ENCODE data around the gene PMS1.

The PMS1 gene

GRCh38 chr2:189783451-189783926 lies 761 bp upstream of the PMS1 start:
- TF ChIP-seq MAX (IDR thresholded peaks at IDR 0.05; ENCODE audit: low read depth, low read length) = no peak
- TF ChIP-seq MYC (IDR thresholded peaks at IDR 0.05; ENCODE audit: low read depth, low read length) = no peak
- TF ChIP-seq POLR2A (IDR thresholded peaks at IDR 0.05; ENCODE audit: extremely low read depth, insufficient read length) = no peak
- TF ChIP-seq CTCF (IDR thresholded peaks at IDR 0.05; ENCODE audit: low read depth, low read length) = no peak
- peak overlapping the region; percentile 76 for H3K4me3 ChIP-seq (ENCODE audit: low read depth, low read length)
- DNase-seq (ENCODE audit: low read depth) = peak; percentile 61

- no peak for TF ChIP-seq CTCF (IDR thresholded peaks at IDR 0.05; ENCODE audit: low read depth, low read length)
- DNase-seq (ENCODE audit: low read depth) = no peak
- H3K4me3 ChIP-seq (ENCODE audit: low read depth, low read length) = no peak overlapping the region
These were observed 7.2 kb downstream of the PMS1 start for GRCh38 chr2:189791338-189792042.

GRCh38 chr2:189794310-189794709 lies 10.1 kb downstream of the PMS1 start:
- TF ChIP-seq MAX (IDR thresholded peaks at IDR 0.05; ENCODE audit: low read depth, low read length) (no peak), POLR2A (IDR thresholded peaks at IDR 0.05; ENCODE audit: extremely low read depth, insufficient read length) (no peak), CTCF (IDR thresholded peaks at IDR 0.05; ENCODE audit: low read depth, low read length) (no peak), MYC (IDR thresholded peaks at IDR 0.05; ENCODE audit: low read depth, low read length) (no peak)
- H3K4me3 ChIP-seq (ENCODE audit: low read depth, low read length) = no peak overlapping the region
- DNase-seq (ENCODE audit: low read depth) = no peak

- no peak overlapping the region for H3K4me3 ChIP-seq (ENCODE audit: low read depth, low read length)
- DNase-seq (ENCODE audit: low read depth) = no peak
- TF ChIP-seq CTCF (IDR thresholded peaks at IDR 0.05; ENCODE audit: low read depth, low read length) (no peak), MAX (IDR thresholded peaks at IDR 0.05; ENCODE audit: low read depth, low read length) (no peak), MYC (IDR thresholded peaks at IDR 0.05; ENCODE audit: low read depth, low read length) (no peak), POLR2A (IDR thresholded peaks at IDR 0.05; ENCODE audit: extremely low read depth, insufficient read length) (no peak)
These were observed 13.7 kb downstream of the PMS1 start for GRCh38 chr2:189797902-189798301.

GRCh38 chr2:189798312-189799029 lies 14.2 kb downstream of the PMS1 start:
- TF ChIP-seq MYC (IDR thresholded peaks at IDR 0.05; ENCODE audit: low read depth, low read length) = no peak
- no peak for TF ChIP-seq POLR2A (IDR thresholded peaks at IDR 0.05; ENCODE audit: extremely low read depth, insufficient read length)
- TF ChIP-seq MAX (IDR thresholded peaks at IDR 0.05; ENCODE audit: low read depth, low read length) = no peak
- TF ChIP-seq CTCF (IDR thresholded peaks at IDR 0.05; ENCODE audit: low read depth, low read length) = peak; percentile 11
- peak; percentile 43 for DNase-seq (ENCODE audit: low read depth)
- H3K4me3 ChIP-seq (ENCODE audit: low read depth, low read length) = no peak overlapping the region

Measured in NB4 (cell line).